LNCaP clone FGC (cell line): Measurements from ENCODE around the gene ZNF345.

Experiments
- DNase-seq: peaks from one replicate; pipeline ENCODE4 v3.0.0-alpha.2; 2011; ENCODE audit warnings: low read depth
- H3K4me3 ChIP-seq: 2 replicates; pipeline ENCODE4 v1.5.1; 2011; ENCODE audit warnings: mild to moderate bottlenecking, low read depth, low read length, control low read depth
- CTCF ChIP-seq: IDR thresholded peaks from 2 replicates; pipeline ENCODE4 v1.5.1; 2012; ENCODE audit warnings: mild to moderate bottlenecking; ENCODE audit not compliant: control insufficient read depth, insufficient read depth; ENCODE audit errors: extremely low read depth

Gene ZNF345

DNA sequence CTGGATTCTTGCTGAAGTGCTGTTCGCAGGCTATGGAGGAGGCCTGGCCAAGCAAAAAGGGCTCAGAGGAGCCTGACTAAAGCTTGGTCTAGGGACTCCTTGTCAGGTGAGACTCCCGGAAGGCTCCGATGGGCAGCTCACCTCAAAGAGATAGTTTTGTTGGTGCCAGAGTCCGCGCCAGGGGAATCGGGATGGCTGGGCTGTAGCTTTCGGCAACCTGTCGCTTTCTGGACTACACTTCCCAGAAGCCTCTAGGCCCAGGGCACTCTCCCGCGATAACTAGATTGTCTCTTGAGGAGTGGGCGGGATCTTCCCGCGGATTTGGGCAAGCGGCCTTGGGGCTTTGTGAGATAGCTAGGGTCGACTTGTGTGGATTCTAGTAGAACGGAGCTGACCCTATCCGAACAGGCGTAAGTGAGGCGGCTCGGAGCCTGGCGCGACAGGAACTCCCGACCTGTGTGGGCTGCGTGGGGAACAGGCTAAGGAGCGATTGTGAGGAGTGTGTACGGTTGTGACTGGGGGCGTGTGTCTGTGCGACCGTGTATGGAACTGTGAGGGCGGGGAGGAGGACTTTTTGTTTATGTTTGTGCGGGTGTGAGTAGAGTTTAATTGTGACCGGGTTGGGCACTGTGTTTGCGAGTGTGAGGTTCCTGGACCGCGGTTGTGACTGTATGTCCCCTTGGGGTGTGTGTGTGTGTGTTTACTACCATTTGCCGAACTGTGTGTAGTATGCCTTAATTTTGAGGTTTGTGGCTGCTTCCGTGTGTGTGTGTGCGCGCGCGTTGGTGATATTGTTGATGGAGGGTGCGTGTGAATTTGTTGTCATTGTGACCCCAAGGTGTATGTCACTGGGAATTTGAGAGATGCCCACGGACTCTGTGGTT, at the start of gene ZNF345:
TSS of gene ZNF345 (plus strand) at position 318 of the 884 bp plus-strand sequence. CDS start 25,955 bp downstream, outside the sequence.
- DNase-seq, result peak; percentile 89
- TF ChIP-seq CTCF, result no peak
- peak within 1 kb of the TSS; percentile 97 for H3K4me3 ChIP-seq

DNA sequence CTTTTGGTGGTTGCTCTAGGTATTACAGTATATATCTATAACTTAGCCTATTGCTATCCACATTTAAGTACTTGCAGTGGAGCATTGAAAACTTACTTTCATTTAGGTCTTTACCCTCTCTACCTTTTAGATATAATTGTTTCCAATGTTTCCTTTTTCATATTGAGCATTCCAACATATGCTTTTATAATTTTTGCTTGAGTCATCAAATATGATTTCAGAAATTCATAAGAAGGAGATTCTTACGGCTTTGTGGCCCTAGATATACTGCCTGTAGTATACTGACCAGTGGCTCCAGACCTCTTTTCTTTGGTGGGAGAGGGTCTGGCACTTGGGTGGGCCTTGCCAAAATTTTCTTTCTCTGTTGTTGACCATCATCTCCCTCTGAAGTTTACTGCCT, 45.3 kb upstream of the ZNF345 start:
- no peak overlapping the region for H3K4me3 ChIP-seq
- no peak for TF ChIP-seq CTCF
- no peak for DNase-seq

DNA sequence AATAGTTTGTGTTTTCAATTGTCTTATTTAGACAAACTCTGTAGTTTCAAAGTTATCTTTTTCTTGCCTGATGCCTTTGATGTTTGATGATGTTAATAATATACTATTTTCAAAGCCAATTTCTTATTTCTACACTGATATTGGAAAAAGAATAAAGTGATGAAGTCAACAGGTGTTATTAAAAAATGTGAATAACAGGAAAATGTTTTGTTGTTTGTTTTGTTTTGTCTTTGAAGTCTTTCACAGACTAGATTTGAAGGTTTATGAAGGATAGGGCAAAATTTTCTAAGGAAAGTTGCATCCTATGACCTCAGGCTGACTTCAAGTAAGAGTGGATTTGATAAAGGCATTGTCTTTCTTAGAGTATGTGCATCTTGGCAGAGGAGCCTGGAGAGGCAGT, 43.6 kb upstream of the ZNF345 start:
- DNase-seq, result no peak
- TF ChIP-seq CTCF, result no peak
- H3K4me3 ChIP-seq, result no peak overlapping the region

GRCh38 chr19:36819130-36819630, 31.5 kb upstream of the ZNF345 start:
- TF ChIP-seq CTCF, result no peak
- DNase-seq, result no peak
- H3K4me3 ChIP-seq, result no peak overlapping the region

DNA sequence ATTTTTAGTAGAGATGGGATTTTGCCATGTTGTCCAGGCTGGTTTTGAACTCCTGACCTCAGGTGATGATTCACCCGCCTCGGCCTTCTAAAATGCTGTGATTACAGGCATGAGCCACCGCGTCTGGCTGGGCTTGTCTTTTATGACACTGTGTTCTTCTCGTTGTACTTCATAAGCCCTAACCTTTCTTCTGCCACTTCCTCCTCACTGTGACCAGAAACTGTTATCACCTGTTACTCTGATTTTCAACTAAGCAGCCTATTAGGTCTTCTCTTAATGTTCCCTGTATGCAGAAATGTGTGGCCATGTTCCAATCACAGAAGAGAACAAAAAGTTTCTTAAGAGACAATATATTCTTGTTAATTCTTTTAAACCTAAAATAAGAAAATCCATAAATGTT, 28.9 kb upstream of the ZNF345 start:
- no peak for TF ChIP-seq CTCF
- no peak for DNase-seq
- no peak overlapping the region for H3K4me3 ChIP-seq

DNA sequence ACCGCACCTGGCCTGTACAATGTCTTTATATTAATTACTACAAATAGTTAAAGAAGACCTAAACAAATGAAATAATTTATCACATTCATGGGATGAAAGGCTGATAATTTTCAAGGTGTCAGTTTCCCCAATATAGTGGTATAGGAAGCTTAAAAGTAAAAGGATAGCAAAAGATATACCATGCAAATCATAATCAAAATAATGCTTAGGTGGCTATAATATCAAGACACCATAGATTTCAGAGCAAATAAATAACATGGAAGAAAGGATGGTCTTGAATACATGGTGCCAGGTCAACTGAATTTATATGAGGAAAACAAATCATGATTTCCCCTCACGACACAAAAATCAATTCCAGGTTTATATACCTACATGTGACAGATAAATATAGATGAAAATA, 17.2 kb upstream of the ZNF345 start:
- no peak for DNase-seq
- no peak overlapping the region for H3K4me3 ChIP-seq
- no peak for TF ChIP-seq CTCF
